Osteocyte (in vitro differentiated cells): ENCODE results near the gene AATF. TPM values are rescaled to one million over a fixed set of nuclear protein-coding genes. Genes with fewer than 3 reads are reported as not detected.

ENCODE experiments used
- DNase-seq: peaks from one replicate; pipeline ENCODE4 v3.0.0; 2021; ENCODE audit warnings: mixed read lengths; ENCODE audit not compliant: unreplicated experiment; ENCODE audit errors: extremely low spot score
- H3K27ac Mint-ChIP-seq: one replicate; pipeline ENCODE4 v1.8.0; 2021; ENCODE audit warnings: mild to moderate bottlenecking, mixed read lengths; ENCODE audit not compliant: unreplicated experiment
- H3K27me3 Mint-ChIP-seq: one replicate; pipeline ENCODE4 v1.8.0; 2021; ENCODE audit warnings: mixed read lengths; ENCODE audit not compliant: unreplicated experiment
- H3K36me3 Mint-ChIP-seq: one replicate; pipeline ENCODE4 v1.8.0; 2021; ENCODE audit warnings: mixed read lengths; ENCODE audit not compliant: unreplicated experiment
- H3K4me1 Mint-ChIP-seq: one replicate; pipeline ENCODE4 v1.8.0; 2021; ENCODE audit warnings: mixed read lengths; ENCODE audit not compliant: unreplicated experiment
- H3K4me3 Mint-ChIP-seq: one replicate; pipeline ENCODE4 v1.8.0; 2021; ENCODE audit warnings: mild to moderate bottlenecking, moderate library complexity, mixed read lengths; ENCODE audit not compliant: unreplicated experiment
- H3K9me3 Mint-ChIP-seq: one replicate; pipeline ENCODE4 v1.8.0; 2021; ENCODE audit warnings: mixed read lengths; ENCODE audit not compliant: unreplicated experiment
- CTCF ChIP-seq: fragments of 200-600 bp; sonication (generic); IDR thresholded peaks from 2 replicates; pipeline ENCODE4 v1.5.0; 2021; ENCODE audit warnings: antibody characterized with exemption, mild to moderate bottlenecking, moderate library complexity
- total RNA-seq: library from RNA; stranded (reverse); gene quantifications from 2 replicates; pipeline ENCODE4 v1.2.1, GENCODE V29; 2021

Gene AATF
- total RNA-seq, 1 donor from 2014 or later = 39.6 TPM

DNA sequence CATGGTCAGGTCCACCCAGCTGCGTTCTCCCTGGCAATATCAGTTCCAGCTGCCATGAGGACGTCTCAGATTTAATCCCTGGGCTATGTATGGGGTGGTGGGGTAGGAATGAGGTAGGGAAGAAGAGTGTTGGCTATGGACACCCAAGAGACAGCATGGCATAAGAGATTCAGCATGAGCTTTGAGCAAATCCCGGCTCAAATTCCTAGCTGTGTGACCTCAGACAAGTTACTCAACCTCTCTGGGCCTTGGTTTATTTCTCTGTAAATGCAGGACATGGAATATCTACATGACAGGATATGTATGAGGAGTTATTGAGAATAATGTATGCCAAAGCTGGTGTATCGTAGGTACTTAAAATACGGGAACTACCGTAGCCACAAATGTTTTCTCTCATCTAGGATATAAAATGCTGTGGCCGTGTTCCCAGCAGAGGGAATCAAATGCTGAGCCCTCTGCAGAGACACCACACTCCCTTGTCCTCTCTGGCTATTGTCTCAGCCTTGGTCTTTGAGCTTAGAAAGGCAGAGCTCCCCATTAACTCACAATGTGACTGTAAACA is 29.3 kb upstream of the AATF start:
- no peak for TF ChIP-seq CTCF
- DNase-seq = no peak
- H3K27me3 Mint-ChIP-seq = peaks cover 31% of the 10 kb centered on the region
- H3K4me3 Mint-ChIP-seq = no peak overlapping the region
- H3K4me1 Mint-ChIP-seq = peaks cover 6% of the 10 kb centered on the region
- H3K9me3 Mint-ChIP-seq = no peaks in the 10 kb centered on the region
- no peaks in the 10 kb centered on the region for H3K36me3 Mint-ChIP-seq
- H3K27ac Mint-ChIP-seq = no peak overlapping the region

- H3K9me3 Mint-ChIP-seq = no peaks in the 10 kb centered on the region
- H3K27ac Mint-ChIP-seq = no peak overlapping the region
- H3K36me3 Mint-ChIP-seq = no peaks in the 10 kb centered on the region
- H3K4me1 Mint-ChIP-seq = peaks cover 6% of the 10 kb centered on the region
- H3K4me3 Mint-ChIP-seq = no peak overlapping the region
- no peak for DNase-seq
- no peak for TF ChIP-seq CTCF
- peaks cover 38% of the 10 kb centered on the region for H3K27me3 Mint-ChIP-seq
Measured at GRCh38 chr17:36920032-36921005, 28.4 kb upstream of the AATF start.

DNA sequence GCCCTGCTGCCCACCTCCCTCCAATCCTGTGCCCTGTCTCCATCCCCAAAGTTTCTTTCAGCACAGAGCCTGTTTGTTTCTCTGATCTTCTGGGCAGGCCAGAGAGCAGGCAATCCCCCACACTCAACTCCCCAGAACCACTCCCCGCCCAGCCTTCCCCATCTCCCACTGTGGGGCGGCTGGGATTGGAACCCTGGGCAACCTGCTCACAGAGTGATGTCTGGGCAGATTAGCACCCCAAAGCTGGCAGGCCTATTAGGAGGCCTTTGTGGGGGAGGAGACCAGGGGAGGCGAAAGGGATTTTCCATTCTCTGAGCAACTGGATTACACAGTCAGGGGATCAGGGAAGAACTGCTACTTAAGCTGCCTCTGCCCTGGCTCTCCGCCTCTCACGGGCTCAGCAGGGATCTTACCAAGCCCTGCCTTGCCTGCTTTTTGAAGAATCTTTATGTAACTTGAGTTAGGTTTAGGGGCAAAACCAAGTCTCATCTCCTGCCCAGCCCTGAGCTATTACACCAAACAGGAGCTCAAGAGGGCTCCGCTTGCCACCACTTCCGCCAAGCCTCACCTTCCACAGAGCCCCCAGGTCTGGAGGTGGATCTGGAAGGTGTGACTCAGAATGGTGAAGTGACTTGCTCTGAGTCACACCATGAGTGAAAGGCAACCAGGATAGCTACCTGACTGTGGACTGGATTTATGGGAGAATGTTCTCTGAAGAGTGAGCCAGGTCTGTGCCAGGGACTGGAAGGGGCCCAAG is 27.5 kb upstream of the AATF start:
- Mint-ChIP-seq H3K9me3 (no peaks in the 10 kb centered on the region), H3K36me3 (no peaks in the 10 kb centered on the region), H3K4me1 (peaks cover 6% of the 10 kb centered on the region), H3K4me3 (no peak overlapping the region), H3K27ac (no peak overlapping the region), H3K27me3 (peaks cover 47% of the 10 kb centered on the region)
- no peak for TF ChIP-seq CTCF
- no peak for DNase-seq

DNA sequence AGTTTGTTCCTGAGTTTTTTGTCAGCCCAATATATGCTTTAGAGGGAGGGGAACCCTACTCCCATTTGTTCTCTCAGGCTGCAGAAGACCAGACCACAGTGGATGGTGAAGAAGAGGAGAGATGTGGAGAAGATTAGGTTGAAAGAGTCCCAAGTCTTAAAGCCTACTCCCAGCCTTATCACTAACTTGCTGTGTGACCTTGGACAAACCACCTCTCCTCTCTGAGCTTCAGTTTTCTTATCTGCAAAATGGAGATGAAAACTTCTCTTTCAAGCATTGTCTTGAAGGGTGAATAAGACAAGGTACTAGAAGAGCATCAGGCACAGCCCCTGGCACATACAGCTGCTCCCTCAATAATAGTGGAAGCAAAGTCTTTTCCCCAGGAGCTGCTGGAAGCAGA is 26.6 kb upstream of the AATF start:
- Mint-ChIP-seq H3K27ac (no peak overlapping the region), H3K9me3 (no peaks in the 10 kb centered on the region), H3K27me3 (peaks cover 53% of the 10 kb centered on the region), H3K4me1 (peaks cover 6% of the 10 kb centered on the region), H3K36me3 (no peaks in the 10 kb centered on the region), H3K4me3 (no peak overlapping the region)
- no peak for DNase-seq
- TF ChIP-seq CTCF = no peak
